Measurements from ENCODE around the gene FAM227B.

- no peak for TF ChIP-seq CTCF (conservative IDR thresholded peaks at IDR 0.05; ENCODE audit: low read length)
- TF ChIP-seq EZH2phosphoT487 (IDR thresholded peaks at IDR 0.05; ENCODE audit: borderline replicate concordance) = no peak
These were observed 319.1 kb downstream of the FAM227B start for GRCh38 chr15:49301562-49301961.

Measured in Loucy (cell line).